ENCODE measurements around the gene MYO5C.

DNA sequence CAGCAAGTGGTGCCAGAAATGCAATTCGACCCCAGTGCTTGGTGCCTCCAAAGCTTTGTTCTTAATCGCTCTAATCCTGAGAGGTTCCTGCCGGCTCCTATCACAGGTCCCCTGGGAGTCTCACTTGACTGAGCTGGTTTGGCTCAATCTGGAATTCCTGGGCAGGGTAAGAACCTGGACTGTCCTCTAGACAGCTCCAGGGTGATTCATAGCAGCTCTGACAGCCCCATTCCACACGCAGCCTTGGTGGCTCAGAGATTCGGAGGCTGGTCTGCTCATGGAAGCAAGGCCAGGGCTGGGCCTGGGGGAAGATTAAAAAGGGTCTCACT is 37.9 kb downstream of the MYO5C start:
- TF ChIP-seq, protein P1, sequence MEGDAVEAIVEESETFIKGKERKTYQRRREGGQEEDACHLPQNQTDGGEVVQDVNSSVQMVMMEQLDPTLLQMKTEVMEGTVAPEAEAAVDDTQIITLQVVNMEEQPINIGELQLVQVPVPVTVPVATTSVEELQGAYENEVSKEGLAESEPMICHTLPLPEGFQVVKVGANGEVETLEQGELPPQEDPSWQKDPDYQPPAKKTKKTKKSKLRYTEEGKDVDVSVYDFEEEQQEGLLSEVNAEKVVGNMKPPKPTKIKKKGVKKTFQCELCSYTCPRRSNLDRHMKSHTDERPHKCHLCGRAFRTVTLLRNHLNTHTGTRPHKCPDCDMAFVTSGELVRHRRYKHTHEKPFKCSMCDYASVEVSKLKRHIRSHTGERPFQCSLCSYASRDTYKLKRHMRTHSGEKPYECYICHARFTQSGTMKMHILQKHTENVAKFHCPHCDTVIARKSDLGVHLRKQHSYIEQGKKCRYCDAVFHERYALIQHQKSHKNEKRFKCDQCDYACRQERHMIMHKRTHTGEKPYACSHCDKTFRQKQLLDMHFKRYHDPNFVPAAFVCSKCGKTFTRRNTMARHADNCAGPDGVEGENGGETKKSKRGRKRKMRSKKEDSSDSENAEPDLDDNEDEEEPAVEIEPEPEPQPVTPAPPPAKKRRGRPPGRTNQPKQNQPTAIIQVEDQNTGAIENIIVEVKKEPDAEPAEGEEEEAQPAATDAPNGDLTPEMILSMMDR (IDR thresholded peaks at IDR 0.05), result no peak
- TF ChIP-seq POLR2A (IDR thresholded peaks at IDR 0.05), result no peak

All from testis (tissue), 2 donors.